Caco-2 (cell line): ENCODE measurements around the gene DDX17. TPM values are rescaled to one million over a fixed set of nuclear protein-coding genes. Genes with fewer than 3 reads are reported as not detected.

Source experiments
- BruUV-seq: library from RNA; stranded (reverse); fragments of 400-500 nt; replicated peaks from 2 replicates; lab custom pipeline; 2021; lab: Mats Ljungman, UMichigan
- CTCF ChIA-PET: fragments of 300-600 bp; sonication (Branson Sonifier 250); formaldehyde crosslinking; loops from one replicate; lab custom pipeline; 2022; ENCODE audit warnings: antibody characterized with exemption; lab: Charles Lee
- POLR2A ChIA-PET: fragments of 300-600 bp; sonication (Branson Sonifier 250); formaldehyde crosslinking; loops from one replicate; lab custom pipeline; 2022; ENCODE audit warnings: antibody characterized with exemption; lab: Charles Lee
- DNase-seq, 2 experiments: peaks; one replicate each; pipeline versions ENCODE4 v3.0.0 to v3.0.0-alpha.2; 2020 to 2022
- H3K27me3 ChIP-seq: replicated peaks from 2 replicates; pipeline ENCODE4 v1.6.0; 2011; ENCODE audit warnings: low read length; ENCODE audit not compliant: control insufficient read depth, insufficient read depth
- H3K36me3 ChIP-seq: 2 replicates; pipeline ENCODE4 v1.5.1; 2011; ENCODE audit warnings: low read length; ENCODE audit not compliant: control insufficient read depth, insufficient read depth
- H3K4me1 ChIP-seq: fragments of 250-450 bp; sonication (Bioruptor Pico); 2 replicates; pipeline ENCODE4 v1.5.1; 2020; ENCODE audit warnings: mild to moderate bottlenecking
- H3K4me3 ChIP-seq: 2 replicates; pipeline ENCODE4 v1.5.1; 2011; ENCODE audit warnings: low read depth, mild to moderate bottlenecking, control low read depth, low read length
- H3K9me3 ChIP-seq: fragments of 250-450 bp; sonication (Bioruptor Pico); 2 replicates; pipeline ENCODE4 v1.5.1; 2020; ENCODE audit warnings: mild to moderate bottlenecking, moderate library complexity
- H3K27ac Mint-ChIP-seq: one replicate; pipeline ENCODE4 v1.8.0; 2022; ENCODE audit warnings: mixed read lengths; ENCODE audit not compliant: unreplicated experiment
- H3K27me3 Mint-ChIP-seq: one replicate; pipeline ENCODE4 v1.8.0; 2022; ENCODE audit warnings: mixed read lengths; ENCODE audit not compliant: insufficient read depth, unreplicated experiment
- H3K36me3 Mint-ChIP-seq: one replicate; pipeline ENCODE4 v1.8.0; 2022; ENCODE audit warnings: mild to moderate bottlenecking, mixed read lengths; ENCODE audit not compliant: insufficient read depth, unreplicated experiment
- H3K4me1 Mint-ChIP-seq: one replicate; pipeline ENCODE4 v1.8.0; 2022; ENCODE audit warnings: low read depth, mixed read lengths; ENCODE audit not compliant: unreplicated experiment
- H3K4me3 Mint-ChIP-seq: one replicate; pipeline ENCODE4 v1.8.0; 2022; ENCODE audit warnings: mild to moderate bottlenecking, moderate library complexity, mixed read lengths; ENCODE audit not compliant: unreplicated experiment
- H3K9me3 Mint-ChIP-seq: one replicate; pipeline ENCODE4 v1.8.0; 2022; ENCODE audit warnings: mixed read lengths; ENCODE audit not compliant: unreplicated experiment
- CTCF ChIP-seq, 2 experiments: fragments of 200-600 bp in 1 of 2; IDR thresholded peaks; 1 replicate in 1 of 2; 2 replicates in 1 of 2; pipeline versions ENCODE4 v1.5.1 to v1.8.0; 2011 to 2022; ENCODE audit warnings: antibody characterized with exemption in 1 of 2, control low read depth in 1 of 2, inconsistent platforms in 1 of 2, low read depth in 1 of 2, low read length in 1 of 2, mild to moderate bottlenecking in 1 of 2, moderate library complexity in 1 of 2; ENCODE audit not compliant: insufficient read depth in 1 of 2, severe bottlenecking in 1 of 2, unreplicated experiment in 1 of 2
- intact Hi-C: fragments of 100-400 bp; cut with micrococcal nuclease; formaldehyde crosslinking; loops from one replicate; pipeline ENCODE4 v1.10.0; 2022; ENCODE audit not compliant: unreplicated experiment
- total RNA-seq: library from RNA; stranded (reverse); gene quantifications from 2 replicates; pipeline ENCODE4 v1.2.3, GENCODE V29; 2022

Gene DDX17
- total RNA-seq, 1 experiment from 2014 or later, result 367 TPM

DNA sequence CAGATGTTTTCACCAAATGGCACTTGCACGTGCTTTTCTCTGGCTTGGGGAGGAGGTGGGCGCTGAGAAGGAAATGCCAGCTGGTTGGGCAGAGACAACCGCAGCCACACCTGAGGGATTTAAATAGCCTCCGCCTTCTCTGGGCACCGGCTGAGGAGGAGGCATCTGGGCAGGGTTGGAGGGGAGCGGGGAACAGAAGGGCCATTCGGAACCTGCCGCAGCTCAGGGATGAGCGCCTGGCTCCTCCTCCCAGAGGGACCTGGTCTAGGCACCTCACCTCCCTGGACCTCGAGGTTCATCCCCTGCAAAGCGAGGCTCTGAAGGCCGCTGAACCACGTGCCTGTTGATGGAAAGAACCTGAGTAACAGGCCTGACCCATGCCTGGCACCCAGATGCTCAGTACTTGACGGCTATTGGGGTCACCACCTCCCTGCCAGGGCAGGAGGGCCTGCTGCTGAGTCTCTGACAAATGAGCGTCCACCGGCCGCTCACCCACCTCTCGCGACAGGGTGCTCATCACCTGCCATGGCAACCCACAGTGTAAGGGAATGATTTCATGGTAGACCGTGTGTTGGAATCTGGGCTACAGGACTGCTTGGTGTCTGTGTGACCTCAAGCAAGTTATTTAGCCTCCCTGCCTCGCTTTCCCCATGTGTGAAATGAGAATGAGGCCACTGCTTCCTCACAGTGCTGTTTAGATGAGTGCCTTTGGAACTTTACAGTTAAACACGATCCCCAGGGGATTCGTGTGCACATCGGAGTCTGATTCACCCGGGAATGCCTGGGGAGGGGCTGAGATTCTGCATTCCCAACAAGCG lies 40.2 kb downstream of the DDX17 start:
- Mint-ChIP-seq H3K27me3 (no peaks in the 10 kb centered on the region), H3K36me3 (no peaks in the 10 kb centered on the region), H3K27ac (no peak overlapping the region), H3K4me1 (no peaks in the 10 kb centered on the region), H3K9me3 (no peaks in the 10 kb centered on the region), H3K4me3 (no peak overlapping the region)
- no TSS peak for BruUV-seq
- intact Hi-C loops, result no loop called here
- peaks cover 5% of the 10 kb centered on the region; the same call in 1 of the 2 replicates for H3K4me1 ChIP-seq
- no peaks in the 10 kb centered on the region for H3K36me3 ChIP-seq
- ChIA-PET POLR2A (no interaction called here), CTCF (no interaction called here)
- no peak overlapping the region for H3K4me3 ChIP-seq
- no peaks in the 10 kb centered on the region for H3K9me3 ChIP-seq
- no peaks in the 10 kb centered on the region; the same call in 1 of the 2 replicates for H3K27me3 ChIP-seq
- DNase-seq, result no peak
- no peak for TF ChIP-seq CTCF (IDR thresholded peaks at IDR 0.05; ENCODE audit: insufficient read depth in 1 of 2, low read depth in 1 of 2, low read length in 1 of 2, severe bottlenecking in 1 of 2, unreplicated experiment in 1 of 2)

- no peak for TF ChIP-seq CTCF (IDR thresholded peaks at IDR 0.05; ENCODE audit: insufficient read depth in 1 of 2, low read depth in 1 of 2, low read length in 1 of 2, severe bottlenecking in 1 of 2, unreplicated experiment in 1 of 2)
- POLR2A ChIA-PET, result no interaction called here
- no peak overlapping the region for H3K27ac Mint-ChIP-seq
Observed at GRCh38 chr22:38464992-38465672, 41.0 kb downstream of the DDX17 start.

GRCh38 chr22:38462960-38463784 lies 42.9 kb downstream of the DDX17 start:
- ChIA-PET POLR2A (no interaction called here), CTCF (no interaction called here)
- H3K4me1 ChIP-seq, result peaks cover 5% of the 10 kb centered on the region; the same call in 1 of the 2 replicates
- no peaks in the 10 kb centered on the region for H3K9me3 ChIP-seq
- no peak for TF ChIP-seq CTCF (IDR thresholded peaks at IDR 0.05; ENCODE audit: insufficient read depth in 1 of 2, low read depth in 1 of 2, low read length in 1 of 2, severe bottlenecking in 1 of 2, unreplicated experiment in 1 of 2)
- H3K4me1 Mint-ChIP-seq, result peaks cover 6% of the 10 kb centered on the region
- no peak overlapping the region for H3K4me3 ChIP-seq
- no TSS peak for BruUV-seq
- DNase-seq, result no peak
- H3K27ac Mint-ChIP-seq, result no peak overlapping the region
- H3K36me3 ChIP-seq, result no peaks in the 10 kb centered on the region
- no peaks in the 10 kb centered on the region; the same call in 1 of the 2 replicates for H3K27me3 ChIP-seq
- H3K27me3 Mint-ChIP-seq, result peaks cover 4% of the 10 kb centered on the region
- intact Hi-C loops, result no loop called here
- H3K4me3 Mint-ChIP-seq, result no peak overlapping the region
- H3K9me3 Mint-ChIP-seq, result no peaks in the 10 kb centered on the region
- H3K36me3 Mint-ChIP-seq, result no peaks in the 10 kb centered on the region

More at GRCh38 chr22:38464992-38465672, 41.0 kb downstream of the DDX17 start:
- Mint-ChIP-seq H3K4me3 (no peak overlapping the region), H3K27me3 (peaks cover 4% of the 10 kb centered on the region), H3K9me3 (no peaks in the 10 kb centered on the region), H3K36me3 (no peaks in the 10 kb centered on the region), H3K4me1 (peaks cover 6% of the 10 kb centered on the region)
- intact Hi-C loops, result no loop called here
- Histone ChIP-seq H3K36me3 (no peaks in the 10 kb centered on the region), H3K4me1 (peaks cover 5% of the 10 kb centered on the region; the same call in 1 of the 2 replicates), H3K9me3 (no peaks in the 10 kb centered on the region), H3K27me3 (no peaks in the 10 kb centered on the region; the same call in 1 of the 2 replicates), H3K4me3 (no peak overlapping the region)
- CTCF ChIA-PET, result no interaction called here
- no peak for DNase-seq
- BruUV-seq, result no TSS peak
